Stomach (tissue), 9 donors: ENCODE results near the gene PLEKHG1. TPM values are rescaled to one million over a fixed set of nuclear protein-coding genes. Genes with fewer than 3 reads are reported as not detected.

ENCODE experiments used
- DNase-seq, 2 donors: peaks; one replicate each; pipeline versions ENCODE4 v3.0.0 to v3.0.0-alpha.2; 2013 to 2019
- H3K27ac ChIP-seq, 5 donors: fragments of 200-600 bp in 4 of 5; sonication (generic) in 4 of 5; one replicate each; pipeline ENCODE4 v1.5.1; 2013 to 2019; ENCODE audit warnings: mild to moderate bottlenecking in 1 of 5, moderate library complexity in 1 of 5
- H3K27me3 ChIP-seq, 3 donors: fragments of 200-600 bp; sonication (generic); one replicate each; pipeline ENCODE4 v1.5.1; 2017 to 2019; ENCODE audit warnings: mixed run types in 1 of 3
- H3K36me3 ChIP-seq, 4 donors: fragments of 200-600 bp; sonication (generic); 1 replicate in 3 of 4; 2 replicates in 1 of 4; pipeline ENCODE4 v1.5.1; 2016 to 2019
- H3K4me1 ChIP-seq, 4 donors: fragments of 200-600 bp; sonication (generic); one replicate each; pipeline ENCODE4 v1.5.1; 2016 to 2019
- H3K4me3 ChIP-seq, 4 donors: fragments of 200-600 bp; sonication (generic) in 3 of 4; one replicate each; pipeline ENCODE4 v1.5.1; 2016 to 2019; ENCODE audit warnings: mild to moderate bottlenecking in 1 of 4
- H3K9me3 ChIP-seq, 4 donors: fragments of 200-600 bp; sonication (generic); one replicate each; pipeline ENCODE4 v1.5.1; 2016 to 2019
- EP300 ChIP-seq: sonication (generic); formaldehyde crosslinking; IDR thresholded peaks from one replicate; pipeline ENCODE4 v1.6.1; 2017; ENCODE audit warnings: antibody characterized with exemption
- POLR2A ChIP-seq, 4 donors: fragments of 450-650 bp; IDR thresholded peaks; one replicate each; pipeline ENCODE4 v1.6.1; 2016; ENCODE audit warnings: antibody characterized with exemption in 4 of 4, control low read depth in 2 of 4, mild to moderate bottlenecking in 1 of 4, moderate library complexity in 1 of 4
- POLR2AphosphoS5 ChIP-seq, 3 donors: sonication (generic); formaldehyde crosslinking; IDR thresholded peaks; one replicate each; pipeline ENCODE4 v1.6.1; 2016; ENCODE audit warnings: antibody characterized with exemption in 3 of 3
- WGBS, 5 donors: extraction: QIAGEN DNeasy Blood & Tissue Kit in 3 of 5; methylation state at CpG; one replicate each; pipeline versions ENCODE4 v1.1.5 to v1.1.7; 2013 to 2018; 5-methylcytosine and 5-hydroxymethylcytosine counted together
- intact Hi-C: fragments of 100-400 bp; cut with DNase I; formaldehyde crosslinking; loops from one replicate; pipeline ENCODE4 v1.15.1; 2023; ENCODE audit warnings: low total_unique reads
- polyA plus RNA-seq, 3 donors: library from polyadenylated mRNA; stranded (reverse); fragments of 200-250 nt; gene quantifications; one replicate each; pipeline ENCODE4 v1.2.3, GENCODE V29; 2013
- total RNA-seq, 5 donors: library from RNA; depleted of rRNA; stranded (reverse); fragments of >200 nt; gene quantifications; one replicate each; pipeline versions ENCODE4 v1.1.0 to v1.2.3, GENCODE V29; 2014 to 2016
- TF ChIP-seq, protein P1 (sequence below), 7 experiments: fragments of 450-650 bp in 4 of 7; fragments of 200-600 bp in 3 of 7; sonication (generic) in 3 of 7; IDR thresholded peaks; one replicate each; pipeline ENCODE4 v1.5.1; 2016 to 2019; ENCODE audit warnings: antibody characterized with exemption in 7 of 7, control low read depth in 2 of 7, mild to moderate bottlenecking in 1 of 7
- donor health status: healthy with polysubstance abuse.
- donor health status: Bipolar disorder and iron deficiency.
- donor health status: healthy.

The PLEKHG1 gene
- total and polyA plus RNA-seq, 8 donors, result 1.9 to 92.9 (median 10.4) TPM

DNA sequence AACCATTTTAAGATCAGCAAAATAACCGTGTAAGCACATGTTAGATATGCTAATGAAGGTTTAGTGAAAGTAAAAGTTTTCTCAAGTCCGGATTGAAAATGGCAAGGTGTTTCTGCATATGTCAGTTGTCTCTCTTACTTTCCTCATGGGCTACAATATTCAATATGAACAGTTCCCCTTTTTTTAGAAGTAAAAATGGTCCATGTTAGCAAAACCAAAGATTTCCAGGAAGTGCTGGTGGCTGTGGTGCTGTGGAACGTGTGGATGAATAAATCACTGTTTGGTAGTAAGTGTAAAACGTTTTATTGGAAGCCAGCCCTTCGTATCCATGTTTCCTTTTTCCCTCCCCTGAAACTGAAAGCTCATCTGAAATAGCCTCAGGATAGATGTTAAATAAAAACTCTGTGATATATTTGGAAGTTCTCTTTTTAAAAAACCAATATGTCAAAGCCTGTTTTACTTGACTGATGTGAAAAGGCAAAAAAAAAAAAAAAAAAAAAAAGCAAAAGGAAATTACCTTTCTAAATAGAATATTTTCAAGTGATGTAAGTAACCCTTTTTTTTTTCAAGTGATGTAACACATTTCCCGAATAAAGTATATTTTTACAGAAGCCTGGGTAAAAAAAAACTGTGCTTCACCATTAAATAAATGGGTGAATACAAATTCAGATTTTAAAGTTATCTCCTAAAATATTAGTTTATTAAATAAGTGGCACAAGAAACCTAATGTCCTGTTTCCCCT is 41.9 kb downstream of the PLEKHG1 start:
- Histone ChIP-seq H3K9me3 (no peaks in the 10 kb centered on the region), H3K27ac (peak overlapping the region in 4 of 5 donors; percentile 24 to 58 (median 56)), H3K4me1 (peaks cover 0 to 27% (median 17%) of the 10 kb centered on the region in 4 donors), H3K4me3 (peak overlapping the region in 3 of 4 donors; percentile 16 to 34 (median 25)), H3K27me3 (no peaks in the 10 kb centered on the region), H3K36me3 (no peaks in the 10 kb centered on the region)
- WGBS, 5 donors, result 3 to 11% (median 8%) methylated on average over 6 of the region's 6 CpGs
- peak in 1 of 2 donors; percentile 66 for DNase-seq
- TF ChIP-seq, protein P1, sequence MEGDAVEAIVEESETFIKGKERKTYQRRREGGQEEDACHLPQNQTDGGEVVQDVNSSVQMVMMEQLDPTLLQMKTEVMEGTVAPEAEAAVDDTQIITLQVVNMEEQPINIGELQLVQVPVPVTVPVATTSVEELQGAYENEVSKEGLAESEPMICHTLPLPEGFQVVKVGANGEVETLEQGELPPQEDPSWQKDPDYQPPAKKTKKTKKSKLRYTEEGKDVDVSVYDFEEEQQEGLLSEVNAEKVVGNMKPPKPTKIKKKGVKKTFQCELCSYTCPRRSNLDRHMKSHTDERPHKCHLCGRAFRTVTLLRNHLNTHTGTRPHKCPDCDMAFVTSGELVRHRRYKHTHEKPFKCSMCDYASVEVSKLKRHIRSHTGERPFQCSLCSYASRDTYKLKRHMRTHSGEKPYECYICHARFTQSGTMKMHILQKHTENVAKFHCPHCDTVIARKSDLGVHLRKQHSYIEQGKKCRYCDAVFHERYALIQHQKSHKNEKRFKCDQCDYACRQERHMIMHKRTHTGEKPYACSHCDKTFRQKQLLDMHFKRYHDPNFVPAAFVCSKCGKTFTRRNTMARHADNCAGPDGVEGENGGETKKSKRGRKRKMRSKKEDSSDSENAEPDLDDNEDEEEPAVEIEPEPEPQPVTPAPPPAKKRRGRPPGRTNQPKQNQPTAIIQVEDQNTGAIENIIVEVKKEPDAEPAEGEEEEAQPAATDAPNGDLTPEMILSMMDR (IDR thresholded peaks at IDR 0.05), result no peak
- TF ChIP-seq POLR2AphosphoS5 (IDR thresholded peaks at IDR 0.05) (no peak), EP300 (no peak), POLR2A (IDR thresholded peaks at IDR 0.05) (no peak)
- intact Hi-C loops, result no loop called here

DNA sequence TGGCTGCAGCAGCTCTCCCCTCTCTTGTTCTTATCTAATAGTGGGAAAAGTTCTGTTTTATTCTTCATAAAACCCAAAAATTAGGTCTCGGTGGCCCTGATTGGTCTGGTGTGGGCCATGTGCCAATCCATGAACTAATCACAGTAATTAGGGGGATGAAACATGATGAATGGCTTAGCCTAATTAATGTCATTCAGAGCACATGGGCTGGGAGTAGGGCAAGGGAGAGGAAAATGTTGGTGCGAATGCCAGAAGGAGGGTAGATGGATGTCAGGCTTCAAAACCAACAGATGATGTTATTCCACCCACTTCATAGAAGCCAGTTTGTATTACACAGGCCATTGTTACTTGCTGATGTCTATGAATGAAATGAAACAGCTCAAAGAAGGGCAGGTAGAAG is 46.5 kb downstream of the PLEKHG1 start:
- Histone ChIP-seq H3K9me3 (no peaks in the 10 kb centered on the region), H3K36me3 (no peaks in the 10 kb centered on the region), H3K27me3 (no peaks in the 10 kb centered on the region), H3K27ac (no peak overlapping the region), H3K4me1 (peaks cover 0 to 10% (median 5%) of the 10 kb centered on the region in 4 donors), H3K4me3 (no peak overlapping the region)
- DNase-seq, result no peak
- 93 to 98% (median 97%) methylated on average over 2 of the region's 2 CpGs for WGBS, 5 donors
- intact Hi-C loops, result no loop called here
- TF ChIP-seq, protein P1 (IDR thresholded peaks at IDR 0.05), result no peak
- TF ChIP-seq POLR2A (IDR thresholded peaks at IDR 0.05) (no peak), POLR2AphosphoS5 (IDR thresholded peaks at IDR 0.05) (no peak), EP300 (no peak)

DNA sequence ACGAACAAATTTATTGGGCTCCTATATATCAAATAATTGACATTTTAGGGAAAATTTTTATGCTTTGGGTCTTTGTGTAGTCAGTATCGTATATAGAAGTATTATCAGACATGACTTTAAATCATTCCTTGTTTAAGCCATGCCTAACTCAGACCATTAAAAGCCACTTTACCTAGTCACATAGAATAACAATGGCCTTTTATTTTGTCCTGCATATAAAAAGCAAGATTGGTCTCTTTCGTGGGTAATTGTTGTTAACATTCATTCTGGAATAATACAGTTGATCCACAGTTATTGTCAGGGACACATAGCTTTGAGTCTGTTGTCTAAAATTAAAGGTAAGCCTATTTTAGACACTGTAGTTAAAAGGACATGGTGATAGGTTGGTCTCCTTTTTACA is 47.4 kb downstream of the PLEKHG1 start:
- Histone ChIP-seq H3K9me3 (no peaks in the 10 kb centered on the region), H3K36me3 (no peaks in the 10 kb centered on the region), H3K4me3 (no peak overlapping the region), H3K4me1 (peaks cover 0 to 5% (median 2%) of the 10 kb centered on the region in 4 donors), H3K27ac (no peak overlapping the region), H3K27me3 (no peaks in the 10 kb centered on the region)
- DNase-seq, result no peak
- 78 to 88% (median 80%) methylated on average over 3 of the region's 3 CpGs for WGBS, 5 donors
- intact Hi-C loops, result no loop called here
- TF ChIP-seq, protein P1 (IDR thresholded peaks at IDR 0.05), result no peak
- TF ChIP-seq EP300 (no peak), POLR2AphosphoS5 (IDR thresholded peaks at IDR 0.05) (no peak), POLR2A (IDR thresholded peaks at IDR 0.05) (no peak)

Other genes starting within 250 kb of the PLEKHG1 start
- gene IYD, start 230.9 kb upstream of the PLEKHG1 start, total RNA-seq, result 1 to 10 TPM in 2 of 5 donors, under 1 TPM in 2, not detected in 1; 0.45 to 3.5 (median 1.1) TPM
- under 1 TPM; 0.46 to 0.75 (median 0.68) TPM for gene IYD, start 230.9 kb upstream of the PLEKHG1 start, polyA plus RNA-seq